AG20443 (cell line): ENCODE data around the gene C1QL3.

Experiments
- DNase-seq: peaks from one replicate; pipeline ENCODE4 v3.0.0; 2012; ENCODE audit warnings: low spot score, mixed read lengths

Gene C1QL3

DNA sequence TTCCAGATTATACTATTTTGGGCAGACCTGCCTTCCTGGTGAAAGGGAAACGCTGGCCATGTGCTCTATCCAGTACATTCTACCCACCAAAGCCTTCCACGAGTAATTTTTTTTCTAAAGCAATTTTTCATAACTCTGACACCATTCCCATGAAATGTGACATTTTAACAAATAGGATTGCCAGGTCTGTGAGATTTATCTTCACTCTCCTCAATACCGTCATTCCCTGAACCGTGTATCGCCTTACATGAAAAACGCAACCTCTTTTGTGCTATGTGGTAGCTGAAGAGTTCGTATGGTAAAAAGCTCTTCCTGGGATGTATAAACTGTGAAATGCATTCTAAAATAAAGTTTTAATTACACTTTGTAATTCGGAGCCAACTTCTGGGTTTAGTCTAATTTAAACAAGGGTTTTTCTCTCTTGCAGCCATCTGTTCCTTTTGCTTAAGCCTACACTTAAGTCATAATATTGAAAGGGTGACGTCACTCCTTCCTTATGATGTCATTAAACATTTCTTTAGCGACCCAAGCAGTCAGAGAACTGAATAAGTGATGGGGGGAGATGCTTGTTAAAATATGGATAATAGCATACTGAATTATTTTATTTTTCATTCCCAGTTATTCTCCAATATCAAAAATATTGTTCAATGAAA is 27.7 kb downstream of the C1QL3 start:
- DNase-seq, result no peak

DNA sequence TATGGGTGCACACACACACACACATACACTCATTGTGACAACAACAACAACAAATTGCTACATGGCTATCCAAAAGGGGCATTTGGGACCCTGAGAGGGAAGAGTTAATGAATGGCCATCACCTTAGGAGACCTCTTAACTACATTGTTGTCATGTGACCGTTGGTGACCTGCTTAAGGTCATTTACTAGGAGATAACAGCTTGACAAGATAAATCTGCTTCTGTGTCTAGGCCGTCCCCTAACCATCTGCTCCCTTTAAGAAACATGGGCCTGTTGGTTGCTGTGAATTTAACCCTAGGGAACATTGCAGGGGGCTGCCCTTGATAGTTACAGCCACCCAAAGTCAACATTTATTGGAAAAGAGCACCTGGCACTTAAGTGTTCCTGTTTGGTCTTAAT is 29.7 kb downstream of the C1QL3 start:
- no peak for DNase-seq

DNA sequence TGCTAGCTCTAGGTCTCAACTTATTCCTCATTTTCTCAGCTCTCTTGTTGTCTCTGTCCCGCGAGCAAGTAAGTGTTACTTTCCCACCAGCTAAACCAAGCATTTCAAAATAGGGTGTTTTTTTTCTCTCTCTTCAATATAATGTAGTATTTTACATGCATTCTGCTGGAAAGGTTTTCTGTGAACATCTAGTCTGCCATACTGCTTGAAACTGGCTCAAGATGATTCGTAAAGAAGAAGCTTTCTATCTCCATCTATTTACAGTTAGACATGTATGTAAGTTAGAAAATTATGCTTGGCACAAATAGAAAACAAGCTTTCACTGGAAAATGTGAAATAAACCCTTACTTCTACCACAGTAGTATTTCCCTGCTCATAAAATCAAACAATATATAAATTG is 31.2 kb downstream of the C1QL3 start:
- no peak for DNase-seq

DNA sequence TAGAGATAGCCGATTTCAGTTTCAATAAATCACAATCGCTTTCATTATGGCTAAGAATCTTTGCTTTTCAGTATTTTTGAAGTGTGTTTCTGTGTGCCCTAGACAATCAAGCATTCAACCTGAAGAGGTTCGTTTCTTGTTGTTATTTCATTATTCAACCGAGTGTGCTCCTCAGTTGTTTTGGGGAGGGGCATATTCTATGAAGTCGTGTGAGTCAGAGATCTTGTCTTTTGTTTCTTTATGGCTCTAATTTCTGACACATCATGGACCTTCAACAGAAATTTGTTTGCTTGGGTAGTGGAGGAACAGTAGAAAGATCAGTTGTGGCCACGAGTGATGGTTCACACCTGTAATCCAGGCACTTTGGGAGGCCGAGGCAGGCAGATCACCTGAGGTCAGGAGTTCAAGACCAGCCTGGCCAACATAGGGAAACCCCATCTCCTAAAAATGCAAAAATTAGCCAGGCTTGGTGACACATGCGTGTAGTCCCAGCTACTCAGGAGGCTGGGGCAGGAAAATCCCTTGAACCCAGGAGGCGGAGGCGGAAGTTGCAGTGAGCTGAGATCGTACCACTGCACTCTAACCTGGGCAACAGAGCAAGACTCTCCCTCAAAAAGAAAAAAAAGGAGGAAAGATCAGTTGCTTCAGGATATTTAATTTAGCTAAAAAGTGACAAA is 38.3 kb downstream of the C1QL3 start:
- no peak for DNase-seq

DNA sequence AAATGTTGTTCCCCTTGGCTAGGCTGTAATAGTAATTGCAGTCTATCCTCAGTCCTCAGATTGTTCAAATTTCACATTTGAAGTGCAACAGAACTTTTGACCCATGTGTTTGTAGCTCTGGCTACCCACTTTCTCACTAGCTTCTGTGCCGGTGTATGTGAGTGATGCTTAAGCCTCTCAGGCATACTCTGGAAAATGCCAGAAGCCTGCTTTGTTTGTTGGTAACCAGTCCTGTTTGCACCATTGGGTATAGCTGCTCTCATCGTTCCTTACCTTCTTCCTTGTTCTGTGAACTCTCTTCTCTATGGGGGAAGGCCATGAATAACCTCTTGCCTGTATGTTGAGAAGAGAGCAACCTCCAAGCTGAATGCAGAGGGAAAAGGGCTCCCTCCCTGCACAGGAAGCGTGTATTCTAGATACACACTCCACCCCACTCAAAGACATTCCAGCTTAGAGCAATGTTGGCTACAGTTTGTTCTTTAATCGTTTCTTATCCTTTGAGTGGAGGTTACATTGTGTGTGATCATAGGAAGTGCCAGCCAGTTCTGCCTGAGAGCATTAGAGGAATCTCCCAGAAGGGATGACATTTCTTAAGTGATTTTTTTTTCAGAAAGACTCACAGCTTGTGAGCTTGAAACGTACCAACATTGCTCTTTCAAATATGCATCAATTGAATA is 40.5 kb downstream of the C1QL3 start:
- no peak for DNase-seq

DNA sequence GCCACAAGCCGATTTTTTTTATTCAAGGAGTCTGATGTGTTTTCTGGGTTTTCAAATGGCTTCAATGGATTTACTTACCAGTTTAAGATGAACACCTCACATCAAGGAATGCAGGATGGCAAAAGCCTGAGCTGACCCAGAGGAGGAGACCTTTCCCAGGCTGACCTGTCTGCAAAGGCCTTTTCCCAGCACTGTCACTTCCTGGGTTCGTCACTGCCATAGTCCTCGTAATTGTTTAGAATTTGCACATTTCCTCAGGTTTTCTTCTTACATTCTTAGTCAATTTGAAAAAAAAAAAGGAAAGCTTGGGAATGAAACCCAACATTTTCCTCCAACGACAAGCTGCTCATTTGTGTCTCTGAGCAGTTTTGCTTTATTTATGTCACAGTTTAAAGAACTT is 42.9 kb downstream of the C1QL3 start:
- no peak for DNase-seq

DNA sequence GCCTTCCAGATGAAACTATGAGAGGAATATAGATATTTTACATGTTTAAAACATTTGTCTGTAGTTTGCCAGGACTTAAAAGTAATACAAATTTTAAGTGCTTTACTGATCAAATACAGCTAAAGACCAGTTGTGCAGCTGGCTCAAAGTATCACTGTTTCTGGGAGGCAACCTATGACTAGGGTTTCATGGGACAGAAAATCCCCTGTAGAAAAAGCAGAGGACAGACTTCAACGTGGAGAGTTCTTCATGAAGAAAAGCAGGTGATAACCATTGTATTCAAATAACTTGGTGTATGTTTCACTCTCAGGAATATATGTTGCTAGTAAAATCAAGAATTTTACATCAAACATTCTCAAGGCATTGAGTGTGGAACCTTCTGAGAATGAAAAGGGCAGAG is 43.9 kb downstream of the C1QL3 start:
- DNase-seq, result no peak

DNA sequence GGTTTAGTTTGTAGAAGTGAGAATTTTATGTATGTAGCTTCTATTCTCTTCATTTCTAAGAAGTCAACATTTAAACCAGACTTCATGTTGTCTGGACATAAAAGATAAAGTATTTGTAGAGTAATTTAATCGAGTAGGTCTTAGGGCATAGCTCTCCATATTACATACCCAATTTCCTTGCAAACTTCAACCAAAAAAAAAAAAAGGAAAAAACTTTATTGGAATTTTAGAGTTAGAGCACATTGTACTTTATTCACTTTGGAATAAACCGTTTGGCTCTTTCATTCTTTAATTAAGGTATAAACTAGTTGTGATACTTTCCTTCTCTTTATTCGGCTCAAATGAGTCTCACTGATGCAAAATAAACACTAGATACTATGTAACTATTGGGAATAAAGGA is 48.9 kb downstream of the C1QL3 start:
- no peak for DNase-seq

DNA sequence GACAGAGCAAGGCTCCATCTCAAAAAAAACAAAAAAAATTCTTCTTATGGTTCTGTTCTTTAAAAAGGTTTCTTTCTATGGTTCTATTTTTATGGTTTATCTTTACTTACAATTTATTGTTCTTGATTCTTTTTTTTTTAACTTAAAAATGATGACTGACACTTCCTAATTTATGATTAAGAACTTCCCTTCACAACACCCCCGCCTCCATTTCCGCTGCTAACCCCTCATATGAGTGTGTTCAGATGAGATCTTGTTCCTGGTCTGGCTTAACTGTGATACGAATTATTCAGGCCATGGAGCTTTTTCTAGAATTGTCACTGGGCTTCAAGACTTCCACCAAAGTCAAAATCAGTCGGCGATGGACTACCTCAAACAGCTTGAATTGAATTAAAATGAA is 50.9 kb downstream of the C1QL3 start:
- no peak for DNase-seq

DNA sequence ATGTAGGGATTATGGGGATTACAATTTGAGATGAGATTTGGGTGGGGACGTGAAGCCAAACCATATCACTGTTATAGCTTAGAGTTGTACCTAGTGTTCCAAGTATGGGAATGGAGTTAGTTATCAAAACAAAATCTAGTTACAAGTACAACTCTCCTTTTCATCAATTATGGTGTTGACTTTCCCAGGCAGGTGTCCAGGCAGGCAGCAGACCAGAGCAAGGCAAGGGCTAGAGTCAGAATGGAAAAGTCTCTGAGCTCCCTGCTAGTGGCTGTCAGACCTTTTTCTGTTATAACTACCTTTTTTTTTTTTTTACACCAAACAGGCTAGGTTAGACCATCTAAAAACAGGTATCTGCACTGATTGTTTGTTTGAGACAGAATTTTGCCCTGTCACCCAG is 55.7 kb downstream of the C1QL3 start:
- DNase-seq, result no peak
